ENCODE results near the gene PRDM1. TPM values are rescaled to one million over a fixed set of nuclear protein-coding genes. Genes with fewer than 3 reads are reported as not detected.
"Not testable (repeated sequence)": the region's sequence is repeated elsewhere in the genome, so short reads cannot be mapped to it uniquely, and the experiment has no call there.

The PRDM1 gene
- total RNA-seq, 4 donors from 2014 or later = 7.0 to 20.8 (median 10.3) TPM

DNA sequence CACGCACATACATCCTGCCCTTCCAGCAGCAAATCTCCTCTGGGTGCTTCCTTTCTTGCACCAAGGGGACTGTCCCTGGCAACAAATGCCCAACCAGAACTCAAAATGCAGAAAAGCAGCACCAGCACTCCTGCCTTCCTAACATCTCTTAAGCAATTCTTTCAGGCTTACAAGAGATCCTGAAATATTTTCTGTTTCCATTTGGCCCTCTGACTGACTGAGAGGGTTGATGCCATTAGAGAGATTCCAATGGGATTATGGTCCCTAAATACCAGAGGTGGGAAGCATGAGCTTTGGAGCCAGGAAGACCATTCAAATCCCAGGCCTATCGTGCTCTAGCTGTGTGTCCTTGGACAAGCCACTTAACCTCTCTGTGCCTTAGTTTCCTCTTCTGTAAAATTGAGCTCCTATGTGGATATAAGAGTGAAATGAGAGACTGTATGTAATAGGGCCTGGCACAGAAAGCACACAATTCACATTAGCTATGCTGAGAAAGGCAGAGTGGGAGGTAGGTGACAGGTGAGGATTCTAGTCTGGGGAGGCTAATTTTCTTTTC, 56.8 kb downstream of the PRDM1 start:
- TF ChIP-seq, protein P1, sequence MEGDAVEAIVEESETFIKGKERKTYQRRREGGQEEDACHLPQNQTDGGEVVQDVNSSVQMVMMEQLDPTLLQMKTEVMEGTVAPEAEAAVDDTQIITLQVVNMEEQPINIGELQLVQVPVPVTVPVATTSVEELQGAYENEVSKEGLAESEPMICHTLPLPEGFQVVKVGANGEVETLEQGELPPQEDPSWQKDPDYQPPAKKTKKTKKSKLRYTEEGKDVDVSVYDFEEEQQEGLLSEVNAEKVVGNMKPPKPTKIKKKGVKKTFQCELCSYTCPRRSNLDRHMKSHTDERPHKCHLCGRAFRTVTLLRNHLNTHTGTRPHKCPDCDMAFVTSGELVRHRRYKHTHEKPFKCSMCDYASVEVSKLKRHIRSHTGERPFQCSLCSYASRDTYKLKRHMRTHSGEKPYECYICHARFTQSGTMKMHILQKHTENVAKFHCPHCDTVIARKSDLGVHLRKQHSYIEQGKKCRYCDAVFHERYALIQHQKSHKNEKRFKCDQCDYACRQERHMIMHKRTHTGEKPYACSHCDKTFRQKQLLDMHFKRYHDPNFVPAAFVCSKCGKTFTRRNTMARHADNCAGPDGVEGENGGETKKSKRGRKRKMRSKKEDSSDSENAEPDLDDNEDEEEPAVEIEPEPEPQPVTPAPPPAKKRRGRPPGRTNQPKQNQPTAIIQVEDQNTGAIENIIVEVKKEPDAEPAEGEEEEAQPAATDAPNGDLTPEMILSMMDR (IDR thresholded peaks at IDR 0.05) = no peak
- ATAC-seq (ENCODE audit: low FRiP score) (no peak), DNase-seq (ENCODE audit: low spot score) (no peak)

DNA sequence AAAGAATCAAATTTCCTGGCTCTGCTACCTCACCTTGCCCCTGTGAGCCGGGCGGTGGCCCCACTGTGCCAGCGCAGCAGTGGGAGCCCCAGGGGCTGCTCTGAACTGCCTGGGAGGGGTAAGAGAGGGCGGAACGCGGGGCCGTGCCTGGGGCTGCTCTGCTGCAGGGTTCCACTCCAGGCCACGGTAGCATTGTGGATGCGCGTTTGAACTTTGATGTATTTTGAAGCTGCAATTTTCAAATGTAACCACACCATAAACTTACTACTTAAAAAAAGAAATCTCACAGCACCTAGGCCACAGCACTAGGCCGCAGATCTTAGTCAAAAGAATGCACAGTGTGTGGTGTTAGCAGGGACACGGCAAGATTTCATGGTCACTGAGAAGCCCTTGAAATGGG, 57.5 kb downstream of the PRDM1 start:
- DNase-seq (ENCODE audit: low spot score) = no peak
- TF ChIP-seq, protein P1 (IDR thresholded peaks at IDR 0.05) = no peak
- no peak for ATAC-seq (ENCODE audit: low FRiP score)

DNA sequence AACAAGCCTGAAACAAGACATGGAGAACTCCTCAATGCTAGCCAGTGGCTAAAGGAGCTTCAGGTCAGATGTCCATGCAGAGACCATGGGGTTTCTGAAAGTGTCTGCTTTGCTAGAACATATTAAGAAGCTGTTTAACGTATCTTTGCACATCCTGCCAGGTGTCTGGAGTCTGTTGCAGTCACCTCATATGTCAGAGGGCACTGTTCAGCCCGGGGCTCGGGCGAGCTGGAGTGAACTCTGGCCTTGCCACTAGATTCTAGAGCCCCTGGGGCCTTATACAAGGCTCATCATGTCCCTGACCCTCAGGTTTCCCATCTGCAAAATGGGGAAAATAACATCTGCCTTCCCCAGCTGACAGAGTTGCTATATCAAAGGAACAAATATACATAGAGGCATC, 59.0 kb downstream of the PRDM1 start:
- DNase-seq (ENCODE audit: low spot score) = no peak
- TF ChIP-seq, protein P1 (IDR thresholded peaks at IDR 0.05) = no peak
- no peak for ATAC-seq (ENCODE audit: low FRiP score)

DNA sequence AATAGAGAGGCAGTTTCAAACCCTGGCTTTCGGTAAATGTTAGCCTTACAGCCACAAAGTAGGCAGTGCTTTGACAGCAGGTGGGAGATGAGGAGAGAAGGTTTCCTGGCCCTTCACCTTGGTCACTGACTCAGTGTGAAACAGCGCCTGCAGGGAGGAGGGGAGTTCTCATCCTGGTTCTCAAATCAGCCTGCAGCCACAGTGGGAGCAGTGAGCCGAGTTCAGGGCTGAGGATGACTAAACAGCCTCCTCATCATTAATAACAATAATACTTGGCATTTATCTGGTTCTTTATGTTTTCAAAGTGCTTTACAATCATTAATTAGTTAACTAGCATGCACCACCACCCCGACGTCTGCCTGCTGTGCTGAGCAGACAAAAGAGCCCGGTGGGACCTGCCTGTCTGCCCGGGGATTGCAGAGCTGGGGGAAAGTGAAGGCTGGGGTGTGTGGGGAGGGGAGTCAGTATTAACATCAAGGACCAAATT, 59.6 kb downstream of the PRDM1 start:
- DNase-seq (ENCODE audit: low spot score) (no peak), ATAC-seq (ENCODE audit: low FRiP score) (no peak)
- TF ChIP-seq, protein P1 (IDR thresholded peaks at IDR 0.05) = no peak

DNA sequence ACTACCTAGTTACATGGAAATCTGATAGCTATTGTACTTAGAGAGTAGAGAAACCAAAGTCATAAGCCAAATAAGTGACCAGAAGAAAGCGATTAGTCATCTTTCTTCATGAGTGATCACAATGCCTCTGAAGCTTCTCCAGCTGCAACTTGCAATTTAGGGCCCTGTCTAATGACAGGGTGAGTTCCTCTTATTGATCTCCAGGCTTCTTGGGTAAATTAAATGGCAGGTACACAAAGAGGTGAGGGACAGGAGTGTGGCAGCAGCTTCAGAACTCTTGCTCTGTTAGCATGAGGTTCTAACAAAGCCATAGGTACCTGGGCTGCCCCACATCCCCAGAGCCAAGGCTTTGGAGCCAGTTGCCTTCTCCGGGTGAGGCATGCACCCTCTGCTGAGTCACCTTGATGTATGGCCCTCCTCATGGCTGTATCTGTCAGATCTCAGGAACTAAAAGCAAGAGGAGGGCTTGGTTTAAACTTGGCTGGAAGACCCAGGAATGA, 60.8 kb downstream of the PRDM1 start:
- TF ChIP-seq, protein P1 (IDR thresholded peaks at IDR 0.05) = no peak
- ATAC-seq (ENCODE audit: low FRiP score) = no peak
- no peak for DNase-seq (ENCODE audit: low spot score)

DNA sequence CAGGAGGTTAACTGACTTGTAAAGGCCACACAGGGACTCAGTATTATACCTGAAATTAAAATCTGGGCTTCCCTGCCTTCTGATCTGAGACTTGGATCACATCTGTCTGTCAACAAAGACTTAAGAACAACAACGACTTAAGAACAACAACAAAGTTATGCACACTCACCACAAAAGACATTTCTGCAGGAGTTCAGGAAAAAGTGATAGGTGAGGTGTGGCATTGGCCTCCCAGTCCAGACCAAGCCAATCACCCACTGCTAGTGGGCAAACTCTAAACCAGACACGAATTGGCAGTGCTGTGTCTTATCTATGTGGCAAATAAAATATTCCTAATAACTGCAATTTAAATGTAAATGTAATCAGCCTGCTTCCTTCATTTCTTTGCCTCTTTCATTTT, 61.3 kb downstream of the PRDM1 start:
- ATAC-seq (ENCODE audit: low FRiP score) (no peak), DNase-seq (ENCODE audit: low spot score) (no peak)
- TF ChIP-seq, protein P1 (IDR thresholded peaks at IDR 0.05) = no peak

DNA sequence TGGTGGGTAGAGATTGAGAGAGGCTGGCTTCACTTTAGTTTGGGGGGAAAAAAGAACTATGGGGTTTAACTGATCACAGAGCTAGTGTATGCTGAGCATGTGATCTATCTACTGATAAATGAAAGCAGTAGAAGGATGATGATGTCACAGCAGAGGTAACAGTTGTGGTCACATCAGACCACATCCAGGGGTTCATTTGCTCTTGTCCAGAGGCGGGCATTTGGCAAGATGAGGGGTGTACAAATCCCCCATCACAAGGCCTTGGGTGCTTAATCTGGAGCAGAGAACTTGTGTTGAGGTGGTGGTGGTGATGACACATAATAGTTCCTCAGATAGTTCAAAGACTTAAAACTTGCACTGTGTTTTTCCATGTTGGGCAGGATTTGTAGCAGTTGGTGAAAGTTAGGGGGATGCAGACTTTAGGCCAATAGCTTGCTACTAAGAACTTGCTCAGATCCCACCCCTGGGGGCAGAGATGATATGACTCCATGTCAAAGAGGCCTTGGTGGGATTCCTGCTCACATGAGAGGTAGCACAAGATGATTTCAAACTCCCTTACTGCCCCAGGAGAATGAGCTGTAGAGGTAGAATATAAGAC, 63.4 kb downstream of the PRDM1 start:
- ATAC-seq (ENCODE audit: low FRiP score) = no peak
- TF ChIP-seq, protein P1 (IDR thresholded peaks at IDR 0.05) = no peak
- DNase-seq (ENCODE audit: low spot score) = no peak

DNA sequence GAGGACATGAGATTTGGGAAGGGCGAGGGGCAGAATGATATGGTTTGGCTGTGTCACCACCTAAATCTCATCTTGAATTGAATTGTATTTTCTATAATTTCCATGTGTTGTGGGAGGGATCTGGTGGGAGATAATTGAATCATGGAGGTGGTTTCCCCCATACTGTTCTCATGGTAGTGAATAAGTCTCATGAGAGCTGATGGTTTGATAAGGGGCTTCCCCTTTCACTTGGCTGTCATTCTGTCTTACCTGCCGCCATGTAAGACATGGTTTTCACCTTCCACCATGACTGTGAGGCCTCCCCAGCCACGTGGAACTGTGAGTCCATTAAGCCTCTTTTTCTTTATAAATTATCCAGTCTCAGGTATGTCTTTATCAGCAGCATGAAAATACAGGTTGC, 66.3 kb downstream of the PRDM1 start:
- not testable (repeated sequence) for DNase-seq (ENCODE audit: low spot score)

More for the DNA sequence above, 66.3 kb downstream of the PRDM1 start:
- not testable (repeated sequence) for ATAC-seq (ENCODE audit: low FRiP score)
